HG03196 (cell line): ENCODE results near the gene TBX6.
"Not testable (repeated sequence)": the region's sequence is repeated elsewhere in the genome, so short reads cannot be mapped to it uniquely, and the experiment has no call there.

Source experiments
- ATAC-seq: cut with Tn5 transposase; IDR thresholded peaks from one replicate; pipeline ENCODE4 v1.9.1; 2021; ENCODE audit not compliant: unreplicated experiment

The TBX6 gene

DNA sequence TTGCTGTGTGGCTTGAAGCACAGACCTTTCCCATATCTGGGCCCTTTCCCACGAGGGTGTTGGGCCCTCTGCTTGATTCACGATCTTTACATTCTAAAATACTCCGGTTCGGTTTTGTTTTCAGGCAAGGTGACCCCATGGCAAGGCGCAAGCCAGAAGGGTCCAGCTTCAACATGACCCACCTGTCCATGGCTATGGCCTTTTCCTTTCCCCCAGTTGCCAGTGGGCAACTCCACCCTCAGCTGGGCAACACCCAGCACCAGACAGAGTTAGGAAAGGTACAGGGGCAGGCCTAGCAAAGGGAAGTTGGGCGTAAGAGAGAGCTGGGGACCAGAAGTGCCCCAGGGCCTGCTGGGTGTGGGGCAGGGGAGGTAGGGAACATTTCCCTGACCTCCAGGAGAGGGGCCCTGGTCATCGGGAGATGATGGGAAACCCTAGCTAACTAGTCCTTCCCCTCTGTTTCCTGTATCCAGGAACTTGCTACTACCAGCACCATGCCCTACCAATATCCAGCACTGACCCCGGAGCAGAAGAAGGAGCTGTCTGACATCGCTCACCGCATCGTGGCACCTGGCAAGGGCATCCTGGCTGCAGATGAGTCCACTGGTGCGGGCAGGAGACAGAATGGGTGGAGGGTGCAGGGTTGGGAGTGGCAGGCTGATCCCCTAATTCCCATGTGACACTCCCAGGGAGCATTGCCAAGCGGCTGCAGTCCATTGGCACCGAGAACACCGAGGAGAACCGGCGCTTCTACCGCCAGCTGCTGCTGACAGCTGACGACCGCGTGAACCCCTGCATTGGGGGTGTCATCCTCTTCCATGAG, 24.8 kb downstream of the TBX6 start:
- ATAC-seq, result no peak

DNA sequence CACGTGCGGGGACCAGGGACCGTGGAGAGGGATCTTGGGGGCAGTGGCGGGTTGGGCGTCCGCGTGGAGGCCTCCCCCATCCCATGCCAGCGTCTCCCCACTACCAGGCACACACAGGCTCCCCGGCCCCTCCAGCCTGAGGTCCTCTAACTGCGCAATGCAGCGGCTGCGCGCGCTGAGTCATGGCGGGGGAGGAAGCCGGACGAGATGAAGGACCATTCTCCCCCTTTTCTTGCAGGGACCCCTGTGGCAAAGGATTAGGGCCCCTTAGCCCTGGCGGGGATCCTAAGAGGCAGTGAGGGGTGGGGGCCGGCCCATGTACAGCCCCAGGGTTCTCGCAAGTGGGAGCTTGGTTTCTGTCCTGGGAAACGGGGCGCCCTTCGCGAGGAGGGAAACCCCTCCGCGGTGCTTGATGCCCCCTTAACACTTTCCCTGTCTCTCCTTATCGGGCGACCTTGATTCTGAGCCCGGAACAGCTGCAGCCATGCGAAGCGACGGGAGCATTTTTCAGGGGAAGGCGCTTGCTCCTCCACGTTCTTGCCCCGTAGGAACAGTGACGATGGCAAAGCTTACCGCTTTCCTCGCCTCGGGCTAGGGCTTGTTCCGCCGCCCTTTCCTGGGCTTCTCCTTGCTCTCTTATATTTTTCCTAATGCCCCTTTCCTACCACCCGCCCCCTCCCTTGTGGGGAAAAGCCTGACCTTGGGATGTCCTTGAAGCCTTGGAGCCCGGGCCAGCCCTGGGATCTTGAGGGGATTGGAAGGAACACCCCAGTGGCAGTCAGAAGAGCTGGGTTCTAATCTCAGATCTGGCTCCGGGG, 25.6 kb downstream of the TBX6 start:
- no peak for ATAC-seq

DNA sequence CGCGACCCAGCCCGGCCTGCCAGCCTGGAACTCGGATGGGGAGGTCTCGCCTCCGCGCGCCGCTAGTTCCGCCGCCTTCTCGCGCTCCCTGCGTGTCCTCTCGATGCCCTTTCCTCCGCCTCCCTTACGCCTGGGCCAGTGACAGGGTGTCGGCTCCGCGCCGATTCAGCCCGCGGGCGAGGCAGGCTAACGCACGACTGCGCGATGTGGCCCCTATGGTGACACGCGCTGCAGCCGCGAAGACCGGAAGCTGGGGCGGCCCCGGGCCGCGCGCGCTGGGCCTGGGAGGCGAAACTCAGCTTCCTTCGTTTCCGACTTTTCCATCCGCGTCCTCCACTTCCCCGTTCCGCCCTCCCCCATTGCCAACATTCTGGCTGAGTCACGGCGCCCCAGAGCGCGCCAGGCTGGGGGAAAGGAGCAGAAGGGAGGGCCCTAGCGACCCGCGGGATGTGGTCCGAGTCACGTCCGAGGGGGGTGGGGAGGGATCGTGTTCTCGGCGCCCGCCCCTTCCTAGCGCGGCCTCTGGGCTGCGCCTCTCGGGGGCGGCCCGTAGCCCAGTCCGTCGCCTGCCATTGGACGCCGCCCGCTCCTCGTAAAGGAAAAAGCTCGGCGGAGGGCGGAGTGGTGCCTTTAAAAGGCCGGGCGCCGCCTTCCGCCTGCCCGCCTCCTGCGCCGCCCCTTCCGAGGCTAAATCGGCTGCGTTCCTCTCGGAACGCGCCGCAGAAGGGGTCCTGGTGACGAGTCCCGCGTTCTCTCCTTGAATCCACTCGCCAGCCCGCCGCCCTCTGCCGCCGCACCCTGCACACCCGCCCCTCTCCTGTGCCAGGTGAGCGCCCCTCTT, 26.4 kb downstream of the TBX6 start, which contains the start of gene ALDOA:
ALDOA (plus strand) TSS at position 659 of the 841 bp plus-strand sequence. CDS start 1,138 bp downstream, outside the sequence.
- peak; percentile 73 for ATAC-seq

DNA sequence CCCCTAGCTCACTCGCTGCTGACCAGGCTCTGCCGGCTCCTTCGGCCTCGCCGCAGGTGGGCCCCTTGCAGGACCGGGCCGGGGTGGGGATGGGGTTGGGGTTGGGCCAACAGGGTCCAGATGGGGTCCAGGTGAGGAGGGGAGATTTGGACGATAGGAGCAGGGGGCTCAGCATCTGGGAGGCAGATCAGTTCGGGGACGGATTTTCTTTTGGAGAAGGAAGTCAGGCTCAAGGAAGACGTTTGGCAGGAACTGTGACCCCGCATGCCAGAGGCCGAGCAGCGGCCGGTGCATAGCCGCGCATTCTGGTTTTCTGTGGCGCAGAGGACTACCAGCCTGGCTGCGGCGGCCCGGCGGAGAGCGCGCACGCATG, 27.0 kb downstream of the TBX6 start:
- peak; percentile 5 for ATAC-seq

DNA sequence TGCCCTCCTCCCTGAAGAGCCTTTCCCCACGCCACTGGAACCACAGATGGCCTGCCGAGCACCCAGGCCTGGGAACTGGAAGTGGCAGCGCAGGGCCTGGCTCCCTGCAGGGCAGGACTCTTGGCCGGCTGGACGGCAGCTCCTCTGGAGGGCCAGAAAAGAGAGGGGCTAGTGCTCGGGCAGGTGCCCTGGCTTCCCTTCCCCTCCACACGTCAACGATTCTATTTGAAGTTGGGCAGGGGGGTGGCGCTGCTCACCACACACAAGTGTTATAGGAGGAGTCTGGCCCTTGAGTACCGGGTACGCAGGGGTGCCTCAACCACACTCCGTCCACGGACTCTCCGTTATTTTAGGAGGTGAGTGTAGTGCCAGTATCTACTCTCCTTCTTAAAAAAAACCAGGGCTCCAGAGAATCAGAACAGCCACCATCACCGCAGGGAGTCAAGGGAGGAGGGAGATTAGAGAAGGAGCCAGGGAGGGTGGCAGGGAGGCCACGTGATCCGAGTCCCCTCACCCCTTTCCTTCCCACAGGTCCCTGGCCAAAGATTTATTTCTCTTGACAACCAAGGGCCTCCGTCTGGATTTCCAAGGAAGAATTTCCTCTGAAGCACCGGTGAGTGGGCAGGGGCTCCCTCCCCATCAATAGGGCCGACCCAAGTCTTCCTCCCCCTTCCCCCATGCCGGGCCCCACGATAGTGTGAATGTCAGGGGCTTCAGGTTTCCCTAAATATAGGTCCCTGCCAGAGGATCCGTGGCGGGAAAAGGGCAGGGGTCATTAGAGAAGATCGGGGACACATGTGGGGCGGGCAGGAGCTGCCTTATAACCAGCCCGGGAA, 27.6 kb downstream of the TBX6 start:
- peak; percentile 35 for ATAC-seq

DNA sequence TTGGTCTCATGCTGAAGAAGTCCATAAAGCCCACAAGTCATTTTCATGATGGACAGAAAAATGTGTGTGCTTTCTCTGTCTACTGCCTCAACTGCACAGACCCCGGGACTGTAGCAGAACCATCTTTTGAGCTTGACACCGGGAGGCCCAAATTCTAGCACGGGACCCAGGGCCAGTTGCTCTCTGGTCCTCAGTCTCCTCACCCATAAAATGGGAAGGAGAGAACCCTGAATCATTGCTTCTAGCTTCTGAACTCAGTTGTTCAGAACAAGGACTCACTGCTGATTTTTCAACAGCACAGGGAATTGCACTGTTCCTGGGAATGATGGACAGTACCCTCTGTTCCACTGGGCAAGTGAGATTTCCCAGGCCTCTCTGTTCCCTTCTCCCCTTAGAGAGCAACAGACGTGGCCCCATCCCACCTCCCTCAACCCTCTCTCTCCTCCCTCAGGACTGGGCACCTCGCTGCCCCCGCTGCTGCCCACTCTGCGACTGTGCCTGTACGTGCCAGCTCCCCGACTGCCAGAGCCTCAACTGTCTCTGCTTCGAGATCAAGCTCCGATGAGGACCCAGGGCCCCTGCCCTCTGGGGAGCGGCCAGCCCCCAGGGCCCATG, 28.3 kb downstream of the TBX6 start:
- ATAC-seq, result no peak

DNA sequence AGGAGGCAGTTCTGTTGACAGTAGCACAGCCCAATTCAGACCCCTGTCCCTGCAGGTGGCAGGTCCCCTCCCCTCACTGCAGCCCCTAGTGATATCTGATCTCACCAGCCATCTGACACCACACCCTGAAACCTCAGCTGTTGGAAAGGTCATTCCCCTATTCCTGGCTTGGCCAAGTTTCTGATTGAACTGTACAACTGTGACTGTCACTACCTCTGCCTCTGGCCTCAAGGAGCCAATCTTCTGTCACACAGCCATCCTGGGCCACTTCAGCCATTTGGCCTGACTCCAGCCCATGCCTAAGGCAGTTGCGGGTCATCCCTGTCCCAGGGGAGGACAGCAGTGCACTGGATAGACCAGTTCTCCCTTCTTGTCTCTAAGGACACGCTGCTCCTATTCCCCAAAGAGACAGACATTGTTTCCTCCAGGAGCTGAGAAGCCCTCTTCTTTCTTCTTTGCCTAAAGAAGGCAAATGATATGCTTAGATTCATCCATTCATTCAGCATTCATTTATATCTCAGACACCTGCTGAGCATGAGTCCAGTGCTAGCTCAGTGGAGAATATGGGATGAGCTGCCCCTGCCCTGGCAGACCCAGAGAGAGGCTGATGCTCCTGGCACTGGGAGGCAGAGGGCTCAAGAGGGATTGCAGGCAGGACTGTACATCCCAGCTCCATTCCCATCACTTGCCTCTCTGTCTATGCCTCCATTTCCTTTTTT, 30.7 kb downstream of the TBX6 start:
- ATAC-seq, result no peak

DNA sequence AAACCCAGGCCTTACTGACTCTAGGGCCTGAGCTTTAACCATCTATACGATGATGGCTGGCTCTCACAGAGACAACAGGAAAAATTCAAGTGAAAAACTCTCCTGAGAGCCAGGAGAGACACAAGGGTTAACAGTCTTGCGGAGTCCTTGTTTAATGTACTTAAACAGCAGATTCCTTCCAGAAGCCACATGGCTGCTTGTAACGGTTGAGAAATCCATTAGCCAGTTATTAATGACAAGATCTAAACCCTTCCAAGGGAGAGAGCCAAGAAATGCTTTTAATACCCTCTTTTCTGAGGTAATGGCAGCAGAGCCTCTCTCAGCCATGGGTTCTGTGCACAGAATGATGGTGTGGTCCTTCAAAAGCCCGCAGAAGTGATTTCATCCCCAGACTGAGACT, 31.4 kb downstream of the TBX6 start:
- ATAC-seq, result no peak

DNA sequence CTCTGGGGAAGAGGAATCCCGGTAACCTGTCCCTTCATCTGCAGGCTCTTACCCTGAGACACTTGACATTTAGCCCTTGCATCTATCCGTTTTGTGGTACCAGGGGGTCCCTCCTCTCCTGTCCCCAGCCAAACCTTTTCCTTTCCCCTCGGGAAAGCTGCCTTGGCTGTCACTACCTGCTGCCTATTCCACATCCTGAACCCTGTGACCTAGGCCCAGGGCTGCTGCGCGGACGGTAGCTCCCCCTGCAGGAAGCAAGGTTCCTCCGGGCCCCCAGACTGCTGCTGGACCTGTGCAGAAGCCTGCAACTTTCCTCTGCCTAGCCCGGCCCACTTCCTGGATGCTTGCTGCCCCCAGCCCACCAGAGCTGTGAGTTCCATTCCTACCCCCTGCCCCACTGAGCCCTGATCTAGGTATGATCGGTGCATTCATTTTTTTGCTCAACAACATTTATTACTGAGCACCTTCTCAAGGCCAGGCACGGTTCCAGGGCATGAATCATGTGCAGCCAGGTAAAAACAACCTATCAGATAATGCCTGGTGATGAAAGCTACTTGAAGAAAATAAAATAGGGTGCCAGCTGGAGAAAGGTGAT, 36.7 kb downstream of the TBX6 start:
- no peak for ATAC-seq

DNA sequence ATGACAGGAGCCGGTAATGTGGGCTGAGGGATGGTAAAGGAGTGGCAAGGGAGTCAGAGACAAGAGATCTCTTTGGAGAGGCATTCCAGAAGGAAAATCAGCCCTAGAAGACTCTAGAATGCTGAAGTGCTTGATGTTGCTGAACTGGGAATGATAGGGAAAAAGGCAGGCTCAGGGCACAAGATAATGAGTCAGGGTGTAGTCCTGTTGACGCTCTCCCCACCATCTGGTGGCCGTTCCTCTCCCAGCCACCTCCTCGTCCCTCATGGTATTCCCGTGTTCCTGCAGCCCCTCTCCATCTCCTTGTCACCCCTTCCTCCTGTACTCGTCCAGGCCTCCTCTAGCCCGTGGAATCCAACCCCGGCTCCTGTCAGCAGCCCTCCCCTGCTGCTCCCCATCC, 37.3 kb downstream of the TBX6 start:
- no peak for ATAC-seq

DNA sequence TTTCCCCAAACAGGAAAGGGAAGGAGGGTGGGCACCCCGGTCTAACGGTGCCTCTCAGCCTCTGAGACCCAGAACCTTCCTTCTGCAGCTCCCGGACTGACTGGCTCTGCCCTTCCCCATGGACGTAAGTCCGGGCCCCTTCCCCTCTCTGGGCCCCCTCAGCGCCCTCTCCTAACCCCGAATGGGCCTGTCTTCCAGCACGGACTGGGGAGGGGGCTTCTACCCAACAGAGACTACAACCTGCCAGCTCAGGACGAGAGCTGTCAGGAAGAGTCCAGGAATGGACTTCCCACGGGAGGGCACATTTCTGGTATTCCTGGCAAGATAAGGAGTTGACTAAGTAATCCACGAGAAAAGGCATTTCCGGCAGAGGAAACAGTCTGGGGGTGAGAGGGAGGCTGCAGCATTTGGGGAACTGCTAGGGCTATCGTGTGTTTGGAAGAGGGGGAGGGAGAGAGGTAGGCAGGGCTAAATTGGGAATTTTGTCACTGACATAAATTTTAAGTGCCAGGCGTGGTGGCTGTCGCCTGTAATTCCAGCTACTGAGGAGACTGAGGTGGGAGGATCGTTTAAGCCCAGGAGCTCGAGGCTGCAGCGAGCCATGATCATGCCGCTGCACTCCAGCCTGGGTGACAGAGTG, 38.2 kb downstream of the TBX6 start:
- peak; percentile 14 for ATAC-seq

DNA sequence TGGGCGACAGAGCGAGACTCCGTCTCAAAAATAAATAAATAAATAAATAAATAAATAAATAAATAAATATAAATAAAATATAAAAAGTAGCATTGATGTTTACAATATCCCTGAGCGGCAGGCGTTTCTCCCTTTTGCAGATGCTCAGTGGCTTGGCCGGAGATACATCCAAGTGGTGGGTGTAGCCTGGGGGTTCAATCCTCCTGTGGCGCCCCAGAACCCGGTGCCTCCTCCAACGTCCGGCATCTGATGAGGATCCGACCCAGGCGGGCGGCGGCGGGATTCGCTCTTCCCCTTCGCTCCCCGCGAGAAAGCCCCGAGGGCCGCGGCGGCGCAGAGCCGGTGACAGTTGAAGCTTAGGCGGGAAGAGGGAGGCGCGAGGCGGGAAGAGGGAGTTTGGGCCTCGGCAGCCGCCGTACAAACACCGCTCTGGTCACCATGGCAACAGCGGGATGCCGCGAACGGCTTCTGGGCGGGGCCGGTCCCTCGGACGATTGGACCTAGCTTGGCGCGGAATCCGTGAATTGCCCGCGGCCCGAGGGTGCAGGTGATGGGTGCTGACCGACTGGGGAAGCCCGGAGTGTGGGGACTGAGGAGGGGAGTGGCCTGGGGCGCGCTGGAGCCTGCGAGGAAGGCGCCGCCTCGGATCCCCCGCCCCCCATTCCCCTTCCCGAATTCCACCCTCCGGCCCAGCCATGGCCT, 38.9 kb downstream of the TBX6 start:
- peak; percentile 64 for ATAC-seq

DNA sequence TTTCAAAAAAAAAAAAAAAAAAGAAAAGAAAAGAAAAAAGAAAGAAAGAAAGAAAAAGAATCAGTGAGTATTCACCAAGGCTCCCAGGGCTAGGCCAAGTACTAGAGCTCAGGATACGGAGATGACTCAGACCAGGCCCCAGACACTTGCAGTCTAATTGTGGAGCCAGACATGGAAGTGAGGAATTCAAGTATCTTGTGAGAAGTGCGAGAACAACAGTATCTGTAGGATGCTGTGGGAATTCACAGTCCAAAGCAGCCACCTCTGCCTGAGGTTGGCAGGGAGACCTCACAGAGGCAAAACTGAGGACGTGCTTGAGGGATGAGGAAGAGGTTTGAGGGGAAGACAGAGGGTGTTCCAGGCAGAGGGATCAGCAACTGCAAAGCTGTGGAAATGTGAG, 40.2 kb downstream of the TBX6 start:
- ATAC-seq, result no peak

DNA sequence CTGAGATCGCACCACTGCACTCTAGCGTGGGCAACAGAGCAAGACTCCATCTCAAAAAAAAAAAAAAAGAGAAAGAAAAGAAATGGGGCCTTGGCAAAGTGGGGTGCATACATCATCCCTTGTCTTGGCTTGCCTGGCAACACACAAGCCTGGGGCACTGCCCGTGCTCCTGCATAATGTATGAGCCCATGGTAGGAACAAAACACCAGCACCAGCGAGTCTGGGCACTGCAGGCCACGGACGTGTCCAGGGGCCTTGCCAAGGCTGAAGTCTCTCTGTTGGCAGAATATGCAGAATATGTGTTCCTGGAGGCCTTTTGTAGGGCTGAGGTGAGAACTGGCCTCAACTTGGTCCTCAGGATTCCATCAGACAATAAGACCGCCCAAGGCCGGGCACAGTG, 41.9 kb downstream of the TBX6 start:
- no peak for ATAC-seq

DNA sequence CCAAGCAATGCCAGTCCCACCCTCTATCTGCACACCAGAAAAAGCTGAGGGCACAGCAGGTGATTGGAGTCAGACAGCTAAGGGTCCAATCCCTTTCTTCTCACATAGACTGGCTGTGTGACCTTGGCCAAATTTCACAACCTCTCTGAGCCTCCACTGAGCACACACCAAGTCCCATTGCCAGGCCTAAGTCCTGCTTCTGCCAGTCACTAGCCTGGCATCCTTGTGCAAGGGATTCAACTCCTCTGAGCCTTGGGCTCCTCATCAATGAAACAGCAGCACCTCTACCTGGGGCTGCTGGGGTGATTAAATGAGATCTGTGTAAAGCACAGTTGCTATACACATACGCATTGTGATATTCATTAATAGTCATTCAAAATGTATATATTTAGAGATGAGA, 45.1 kb downstream of the TBX6 start:
- no peak for ATAC-seq

DNA sequence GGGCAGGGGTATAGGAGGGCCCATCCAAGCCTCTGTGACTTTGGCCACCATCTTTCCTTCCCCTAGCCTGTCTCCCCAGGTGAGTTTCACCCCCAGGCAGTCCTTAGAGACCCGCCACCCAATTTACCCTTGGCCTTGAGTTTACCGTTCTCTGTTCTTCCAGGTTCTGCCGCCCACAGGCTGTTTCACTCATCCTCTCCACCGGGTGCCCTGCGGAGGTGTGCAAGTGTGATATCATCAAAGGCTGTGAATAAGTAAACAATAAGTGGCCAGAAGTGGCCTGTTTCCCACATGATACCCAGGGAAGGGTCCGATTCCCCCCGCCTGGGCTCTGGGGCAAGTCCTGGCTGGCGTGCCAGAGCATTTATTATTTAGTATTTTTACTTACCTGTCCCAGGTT, 45.5 kb downstream of the TBX6 start:
- no peak for ATAC-seq

DNA sequence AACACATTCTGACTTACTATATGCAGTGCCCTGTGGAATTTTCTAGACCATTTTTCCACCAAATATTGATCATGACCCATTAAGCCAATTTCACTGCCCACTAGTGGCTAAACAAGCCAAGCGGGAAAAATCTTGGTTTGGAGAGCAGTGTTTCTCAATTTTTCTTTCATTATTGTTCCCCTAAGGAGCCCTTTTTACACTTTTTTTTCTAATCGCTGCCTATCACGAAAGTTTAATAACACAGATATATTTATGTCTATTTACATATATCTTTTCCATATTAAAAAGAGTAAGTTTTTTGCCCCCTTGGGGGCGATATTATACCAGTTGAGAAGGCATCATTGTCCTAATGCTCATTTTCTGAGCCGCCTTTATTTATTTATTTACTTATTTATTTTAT, 49.9 kb downstream of the TBX6 start:
- ATAC-seq, result no peak

DNA sequence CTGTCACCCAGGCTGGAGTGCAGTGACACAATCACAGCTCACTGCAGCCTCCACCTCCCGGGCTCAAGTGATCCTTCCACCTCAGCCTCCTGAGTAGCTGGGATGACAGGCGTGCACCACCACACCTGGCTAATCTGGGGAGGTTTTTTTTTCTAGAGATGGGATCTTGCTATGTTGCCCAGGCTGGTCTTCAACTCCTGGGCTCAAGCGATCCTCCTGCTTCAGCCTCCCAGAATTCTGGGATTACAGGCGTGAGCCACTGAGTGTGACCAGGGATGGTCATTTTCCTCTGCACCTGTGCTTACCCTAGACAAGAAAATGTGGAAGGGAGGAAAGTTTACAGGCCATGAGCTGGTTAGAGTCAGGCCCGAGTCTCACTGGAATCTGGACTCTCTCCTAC, 51.0 kb downstream of the TBX6 start:
- ATAC-seq, result not testable (repeated sequence)
